ENCODE results near the gene LIPK. TPM values are rescaled to one million over a fixed set of nuclear protein-coding genes. Genes with fewer than 3 reads are reported as not detected.

Gene LIPK
- total and polyA plus RNA-seq, 9 of the 15 experiments (the other 6 are each of a cell fraction or from before 2014, with no cell fraction given), result not detected

- no peaks in the 10 kb centered on the region for H3K27me3 ChIP-seq (ENCODE audit: control insufficient read depth in 2 of 2, insufficient read depth in 2 of 2, low read length in 2 of 2)
- FAIRE-seq (no peak), DNase-seq (ENCODE audit: extremely low read depth in 1 of 4, low spot score in 3 of 4) (no peak), ATAC-seq (no peak)
- WGBS (ENCODE audit: insufficient coverage, low coverage, missing lambda C conversion rate), result 6% methylated on average over 4 of the region's 4 CpGs
- BruUV-seq (replicated peaks), result no TSS peak
- H3K4me2 ChIP-seq (ENCODE audit: insufficient read depth, low read length), result no peak overlapping the region
- in situ Hi-C loops (cut with MboI), result no loop called here
- H3K36me3 ChIP-seq (ENCODE audit: control insufficient read depth, insufficient read depth, low read length), result no peaks in the 10 kb centered on the region
- POLR2A ChIA-PET, result no interaction called here
- CTCF ChIA-PET (ENCODE audit: low intra/inter-chr PET ratio), result no interaction called here
- H3K4me1 ChIP-seq (replicated peaks in 1 of 2; ENCODE audit: control insufficient read depth in 2 of 2, insufficient read depth in 2 of 2, low read length in 2 of 2), result no peaks in the 10 kb centered on the region
- intact Hi-C loops (cut with micrococcal nuclease), result no loop called here
- no peak overlapping the region for H3K9ac ChIP-seq (ENCODE audit: insufficient read depth in 1 of 2, low read depth in 2 of 2, low read length in 2 of 2)
- H3K79me2 ChIP-seq (ENCODE audit: control insufficient read depth, insufficient read depth, low read length), result no peaks in the 10 kb centered on the region
- H2AFZ ChIP-seq (ENCODE audit: low read depth, low read length), result no peak overlapping the region
- H3K27ac ChIP-seq (ENCODE audit: extremely low read depth, low read depth, low read length), result no peak overlapping the region
- no peaks in the 10 kb centered on the region for H3K9me3 ChIP-seq (replicated peaks; ENCODE audit: control insufficient read depth, insufficient read depth, low read depth, low read length)
- no peaks in the 10 kb centered on the region for H4K20me1 ChIP-seq (replicated peaks; ENCODE audit: control insufficient read depth, insufficient read depth, low read length)
- no peak overlapping the region for H3K4me3 ChIP-seq
- H3K9me1 ChIP-seq (ENCODE audit: control insufficient read depth, insufficient read depth, low read length), result no peaks in the 10 kb centered on the region
- TF ChIP-seq RBM39 (optimal IDR thresholded peaks at IDR 0.05; ENCODE audit: low read depth, low read length), result no peak
- TF ChIP-seq NUFIP1 (IDR thresholded peaks at IDR 0.05; ENCODE audit: partially characterized antibody), result no peak
- no peak for TF ChIP-seq FOXP4 (CRISPR knock-in tag; IDR thresholded peaks at IDR 0.05; ENCODE audit: borderline replicate concordance)
- TF ChIP-seq HOXB6 (CRISPR knock-in tag; IDR thresholded peaks at IDR 0.05; ENCODE audit: borderline replicate concordance), result no peak
- no peak for TF ChIP-seq ZNF354B (CRISPR knock-in tag; IDR thresholded peaks at IDR 0.05)
- no peak for TF ChIP-seq ZNF384 (IDR thresholded peaks at IDR 0.05; ENCODE audit: low read depth, low read length)
- no peak for TF ChIP-seq ARID4B (CRISPR knock-in tag; IDR thresholded peaks at IDR 0.05)
- no peak for TF ChIP-seq ZNF609 (CRISPR knock-in tag; IDR thresholded peaks at IDR 0.05; ENCODE audit: borderline replicate concordance)
- TF ChIP-seq ZNF274 (IDR thresholded peaks at IDR 0.05; ENCODE audit: borderline replicate concordance, low read depth, low read length), result no peak
Observed at GRCh38 chr10:88676283-88677060, 29.6 kb upstream of the LIPK start.

All from K562 (cell line).